Astrocyte (in vitro differentiated cells and primary cell): ENCODE data around the gene DNHD1. TPM values are rescaled to one million over a fixed set of nuclear protein-coding genes. Genes with fewer than 3 reads are reported as not detected.

ENCODE experiments used
- DNase-seq: peaks from one replicate; pipeline ENCODE4 v3.0.0-alpha.2; 2010; ENCODE audit warnings: low read depth
- FAIRE-seq: peaks from 2 replicates; lab custom pipeline; 2011; peaks lifted over from hg19 to GRCh38; lab: Jason Lieb, UNC
- H2AFZ ChIP-seq: 2 replicates; pipeline ENCODE4 v1.6.0; 2012; ENCODE audit warnings: low read depth, low read length, inconsistent platforms
- H3K27ac ChIP-seq: 2 replicates; pipeline ENCODE4 v1.5.1; 2011; ENCODE audit warnings: low read depth, low read length, inconsistent platforms
- H3K27me3 ChIP-seq: 2 replicates; pipeline ENCODE4 v1.6.0; 2011; ENCODE audit warnings: low read length, inconsistent platforms; ENCODE audit not compliant: insufficient read depth
- H3K36me3 ChIP-seq: 2 replicates; pipeline ENCODE4 v1.5.1; 2011; ENCODE audit warnings: low read length, inconsistent platforms; ENCODE audit not compliant: insufficient read depth
- H3K4me1 ChIP-seq: 2 replicates; pipeline ENCODE4 v1.5.1; 2011; ENCODE audit warnings: low read length, inconsistent platforms; ENCODE audit not compliant: insufficient read depth
- H3K4me2 ChIP-seq: 2 replicates; pipeline ENCODE4 v1.6.0; 2012; ENCODE audit warnings: low read length, inconsistent platforms
- H3K4me3 ChIP-seq: 2 replicates; pipeline ENCODE4 v1.5.1; 2011; ENCODE audit warnings: low read depth, mild to moderate bottlenecking, low read length, inconsistent platforms; ENCODE audit not compliant: insufficient read depth
- H3K79me2 ChIP-seq: 2 replicates; pipeline ENCODE4 v1.6.0; 2012; ENCODE audit warnings: mild to moderate bottlenecking, low read length, inconsistent platforms; ENCODE audit not compliant: insufficient read depth
- H3K9ac ChIP-seq: 2 replicates; pipeline ENCODE4 v1.6.0; 2012; ENCODE audit warnings: mild to moderate bottlenecking, low read length, inconsistent platforms
- H3K9me3 ChIP-seq: 2 replicates; pipeline ENCODE4 v1.5.1; 2012; ENCODE audit warnings: low read depth, mild to moderate bottlenecking, low read length, inconsistent platforms; ENCODE audit not compliant: insufficient read depth
- H4K20me1 ChIP-seq: 2 replicates; pipeline ENCODE4 v1.6.0; 2012; ENCODE audit warnings: low read length, inconsistent platforms; ENCODE audit not compliant: insufficient read depth
- H3K27ac Mint-ChIP-seq: one replicate; pipeline ENCODE4 v1.8.0; 2021; ENCODE audit warnings: mild to moderate bottlenecking, mixed read lengths; ENCODE audit not compliant: unreplicated experiment
- H3K27me3 Mint-ChIP-seq: one replicate; pipeline ENCODE4 v1.8.0; 2021; ENCODE audit warnings: low read depth, mixed read lengths; ENCODE audit not compliant: unreplicated experiment
- H3K36me3 Mint-ChIP-seq: one replicate; pipeline ENCODE4 v1.8.0; 2021; ENCODE audit warnings: low read depth, mixed read lengths; ENCODE audit not compliant: unreplicated experiment
- H3K4me1 Mint-ChIP-seq: one replicate; pipeline ENCODE4 v1.8.0; 2021; ENCODE audit warnings: low read depth, mixed read lengths; ENCODE audit not compliant: unreplicated experiment
- H3K4me3 Mint-ChIP-seq: one replicate; pipeline ENCODE4 v1.8.0; 2021; ENCODE audit warnings: mild to moderate bottlenecking, moderate library complexity, mixed read lengths; ENCODE audit not compliant: unreplicated experiment
- H3K9me3 Mint-ChIP-seq: one replicate; pipeline ENCODE4 v1.8.0; 2021; ENCODE audit warnings: mild to moderate bottlenecking, mixed read lengths; ENCODE audit not compliant: unreplicated experiment
- CTCF ChIP-seq: IDR thresholded peaks from 2 replicates; pipeline ENCODE4 v1.5.1; 2011; ENCODE audit warnings: low read depth, mild to moderate bottlenecking, inconsistent platforms, low read length, moderate library complexity; ENCODE audit not compliant: insufficient read depth
- EZH2 ChIP-seq: IDR thresholded peaks from 2 replicates; pipeline ENCODE4 v1.6.1; 2012; ENCODE audit warnings: mild to moderate bottlenecking, low read length, inconsistent platforms; ENCODE audit not compliant: insufficient read depth
- total RNA-seq: library from RNA; stranded (reverse); gene quantifications from 2 replicates; pipeline ENCODE4 v1.2.1, GENCODE V29; 2021

The DNHD1 gene
- total RNA-seq, 1 donor from 2014 or later, result 8.2 TPM

GRCh38 chr11:6563121-6563619 is 66.1 kb downstream of the DNHD1 start:
- H3K9me3 Mint-ChIP-seq, result peaks cover 2% of the 10 kb centered on the region
- TF ChIP-seq EZH2 (no peak), CTCF (no peak)
- Histone ChIP-seq H3K4me2 (no peak overlapping the region), H3K27me3 (no peaks in the 10 kb centered on the region), H3K4me3 (no peak overlapping the region), H3K36me3 (peaks cover 2% of the 10 kb centered on the region), H3K4me1 (peaks cover 5% of the 10 kb centered on the region), H2AFZ (no peak overlapping the region), H3K9ac (no peak overlapping the region), H4K20me1 (peaks cover 8% of the 10 kb centered on the region), H3K27ac (no peak overlapping the region), H3K9me3 (no peaks in the 10 kb centered on the region), H3K79me2 (no peaks in the 10 kb centered on the region)
- H3K27ac Mint-ChIP-seq, result no peak overlapping the region
- no peak for DNase-seq
- peaks cover 3% of the 10 kb centered on the region for H3K27me3 Mint-ChIP-seq
- no peak overlapping the region for H3K4me3 Mint-ChIP-seq
- no peak for FAIRE-seq
- peaks cover 27% of the 10 kb centered on the region for H3K36me3 Mint-ChIP-seq
- peaks cover 2% of the 10 kb centered on the region for H3K4me1 Mint-ChIP-seq

- H4K20me1 ChIP-seq, result peaks cover 9% of the 10 kb centered on the region
- H3K36me3 ChIP-seq, result peaks cover 2% of the 10 kb centered on the region
- H3K4me3 ChIP-seq, result no peak overlapping the region
- Mint-ChIP-seq H3K36me3 (peaks cover 26% of the 10 kb centered on the region), H3K27ac (no peak overlapping the region), H3K27me3 (peaks cover 3% of the 10 kb centered on the region), H3K9me3 (peaks cover 4% of the 10 kb centered on the region), H3K4me3 (no peak overlapping the region), H3K4me1 (peaks cover 6% of the 10 kb centered on the region)
- no peak overlapping the region for H3K9ac ChIP-seq
- DNase-seq (no peak), FAIRE-seq (no peak)
- no peak overlapping the region for H3K27ac ChIP-seq
- peaks cover 10% of the 10 kb centered on the region for H3K4me1 ChIP-seq
- TF ChIP-seq CTCF (no peak), EZH2 (no peak)
- H3K27me3 ChIP-seq, result no peaks in the 10 kb centered on the region
- no peaks in the 10 kb centered on the region for H3K79me2 ChIP-seq
- H2AFZ ChIP-seq, result no peak overlapping the region
- no peaks in the 10 kb centered on the region for H3K9me3 ChIP-seq
- H3K4me2 ChIP-seq, result no peak overlapping the region
These were observed 66.6 kb downstream of the DNHD1 start for GRCh38 chr11:6563667-6564066.

GRCh38 chr11:6565325-6565724 is 68.2 kb downstream of the DNHD1 start:
- H3K27ac ChIP-seq, result no peak overlapping the region
- Mint-ChIP-seq H3K9me3 (peaks cover 4% of the 10 kb centered on the region), H3K4me3 (no peak overlapping the region), H3K4me1 (peaks cover 10% of the 10 kb centered on the region), H3K36me3 (peaks cover 18% of the 10 kb centered on the region), H3K27ac (no peak overlapping the region), H3K27me3 (peaks cover 3% of the 10 kb centered on the region)
- peaks cover 9% of the 10 kb centered on the region for H4K20me1 ChIP-seq
- TF ChIP-seq CTCF (no peak), EZH2 (no peak)
- peaks cover 12% of the 10 kb centered on the region for H3K4me1 ChIP-seq
- H3K4me2 ChIP-seq, result no peak overlapping the region
- H3K79me2 ChIP-seq, result no peaks in the 10 kb centered on the region
- no peak overlapping the region for H3K9ac ChIP-seq
- peaks cover 2% of the 10 kb centered on the region for H3K36me3 ChIP-seq
- H3K9me3 ChIP-seq, result no peaks in the 10 kb centered on the region
- H3K4me3 ChIP-seq, result no peak overlapping the region
- DNase-seq, result no peak
- H2AFZ ChIP-seq, result no peak overlapping the region
- no peaks in the 10 kb centered on the region for H3K27me3 ChIP-seq
- no peak for FAIRE-seq
